ENCODE measurements around the gene DHH. TPM values are rescaled to one million over a fixed set of nuclear protein-coding genes. Genes with fewer than 3 reads are reported as not detected.

Gene DHH
- total RNA-seq, 2 experiments from 2014 or later = 0.06 to 0.17 TPM

DNA sequence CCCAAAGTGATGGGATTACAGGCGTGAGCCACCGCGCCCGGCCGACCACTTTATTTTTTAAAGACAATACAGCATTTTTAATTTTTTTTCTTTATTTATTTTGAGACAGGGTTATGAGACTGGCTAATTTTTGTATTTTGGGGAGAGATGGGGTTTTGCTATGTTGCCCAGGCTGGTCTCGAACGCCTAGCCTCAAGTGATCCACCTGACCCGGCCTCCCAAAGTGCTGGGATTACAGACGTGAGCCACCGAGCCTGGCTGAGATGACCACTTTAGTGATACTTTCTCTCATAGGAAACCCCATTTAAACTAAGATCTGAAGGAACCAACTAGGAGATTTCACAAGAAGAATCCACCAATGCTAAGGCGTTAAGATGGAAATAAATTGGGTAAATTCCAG is 23.6 kb downstream of the DHH start:
- Histone ChIP-seq H3K36me3 (ENCODE audit: insufficient read depth, low read length) (no peaks in the 10 kb centered on the region), H3K4me3 (ENCODE audit: low read depth, low read length, poor library complexity, severe bottlenecking) (no peak overlapping the region), H3K4me1 (ENCODE audit: insufficient read depth, low read length, poor library complexity, severe bottlenecking) (peaks cover 10% of the 10 kb centered on the region), H3K4me2 (ENCODE audit: low read length) (no peak overlapping the region), H3K9me3 (ENCODE audit: low read length) (no peaks in the 10 kb centered on the region), H3K79me2 (ENCODE audit: insufficient read depth, low read depth, low read length) (no peaks in the 10 kb centered on the region), H3K9me2 (ENCODE audit: insufficient read depth, low read length) (no peaks in the 10 kb centered on the region), H4K20me1 (ENCODE audit: insufficient read depth, low read length) (no peaks in the 10 kb centered on the region), H3K27ac (ENCODE audit: low read depth, low read length, poor library complexity, severe bottlenecking) (no peak overlapping the region), H2AFZ (ENCODE audit: low read length) (no peak overlapping the region)
- TF ChIP-seq EZH2phosphoT487 (IDR thresholded peaks at IDR 0.05; ENCODE audit: borderline replicate concordance, low read depth, low read length) = no peak
- TF ChIP-seq, protein P1, sequence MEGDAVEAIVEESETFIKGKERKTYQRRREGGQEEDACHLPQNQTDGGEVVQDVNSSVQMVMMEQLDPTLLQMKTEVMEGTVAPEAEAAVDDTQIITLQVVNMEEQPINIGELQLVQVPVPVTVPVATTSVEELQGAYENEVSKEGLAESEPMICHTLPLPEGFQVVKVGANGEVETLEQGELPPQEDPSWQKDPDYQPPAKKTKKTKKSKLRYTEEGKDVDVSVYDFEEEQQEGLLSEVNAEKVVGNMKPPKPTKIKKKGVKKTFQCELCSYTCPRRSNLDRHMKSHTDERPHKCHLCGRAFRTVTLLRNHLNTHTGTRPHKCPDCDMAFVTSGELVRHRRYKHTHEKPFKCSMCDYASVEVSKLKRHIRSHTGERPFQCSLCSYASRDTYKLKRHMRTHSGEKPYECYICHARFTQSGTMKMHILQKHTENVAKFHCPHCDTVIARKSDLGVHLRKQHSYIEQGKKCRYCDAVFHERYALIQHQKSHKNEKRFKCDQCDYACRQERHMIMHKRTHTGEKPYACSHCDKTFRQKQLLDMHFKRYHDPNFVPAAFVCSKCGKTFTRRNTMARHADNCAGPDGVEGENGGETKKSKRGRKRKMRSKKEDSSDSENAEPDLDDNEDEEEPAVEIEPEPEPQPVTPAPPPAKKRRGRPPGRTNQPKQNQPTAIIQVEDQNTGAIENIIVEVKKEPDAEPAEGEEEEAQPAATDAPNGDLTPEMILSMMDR (conservative IDR thresholded peaks at IDR 0.05; ENCODE audit: low read length) = no peak
- intact Hi-C loops (cut with micrococcal nuclease; ENCODE audit: unreplicated experiment) = no loop called here
- ChIA-PET CTCF (ENCODE audit: unreplicated experiment) (no interaction called here), POLR2A (interaction anchor here (0.7 to 1.4 kb wide), 4 partner anchors 11 to 119 kb away, joined by 3 to 6 read pairs (median 4); partner anchors contain the start of gene KMT2D)
- no peak for DNase-seq (ENCODE audit: low spot score)
- BruUV-seq (replicated peaks) = no TSS peak

DNA sequence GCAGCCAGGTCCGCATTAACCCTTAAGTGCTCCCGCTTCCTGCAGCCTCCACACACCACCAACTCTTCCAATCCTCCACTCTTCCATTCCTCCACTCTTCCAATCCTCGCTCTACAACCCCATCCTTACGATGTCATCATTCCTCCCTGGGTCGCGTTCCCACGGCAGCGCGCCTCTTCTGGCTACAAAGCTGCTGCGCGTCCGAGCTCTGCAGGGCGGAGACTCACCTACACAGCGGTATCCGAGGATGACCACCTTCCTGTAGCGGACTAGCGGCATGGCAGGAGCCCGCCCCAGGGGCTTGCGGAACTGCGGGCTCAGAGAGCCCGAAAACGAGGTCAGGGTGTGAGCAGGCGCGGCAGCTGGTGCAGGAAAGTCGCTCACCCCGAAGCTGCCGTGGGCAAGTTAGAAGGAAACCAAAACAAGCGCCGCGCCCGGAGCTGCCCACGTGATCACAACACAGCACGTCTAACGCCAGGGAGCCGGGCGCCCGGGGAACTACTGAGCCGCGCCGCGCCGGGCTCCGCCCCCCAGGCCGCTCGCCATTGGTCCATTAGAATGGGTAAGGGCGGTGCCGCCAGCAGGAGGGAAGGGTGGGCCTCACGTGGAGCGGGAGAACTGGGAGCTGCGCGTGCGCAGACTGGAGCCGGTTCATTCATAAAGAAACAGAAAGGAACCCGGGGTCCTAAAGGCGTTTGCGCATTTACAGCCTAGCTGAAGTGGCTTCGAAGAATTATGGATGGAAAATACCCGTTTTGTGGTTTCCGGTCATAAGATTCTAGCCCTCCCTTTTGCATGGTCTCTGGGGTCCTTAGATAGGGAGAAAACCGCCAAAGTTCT is 24.9 kb downstream of the DHH start, which contains the start of gene RHEBL1:
Gene RHEBL1 (minus strand): TSS at position 473 of the 840 bp plus-strand sequence. CDS start 194 bp downstream, at position 279.
- Histone ChIP-seq H3K79me2 (ENCODE audit: insufficient read depth, low read depth, low read length) (no peaks in the 10 kb centered on the region), H4K20me1 (ENCODE audit: insufficient read depth, low read length) (no peaks in the 10 kb centered on the region), H3K4me1 (ENCODE audit: insufficient read depth, low read length, poor library complexity, severe bottlenecking) (peaks cover 10% of the 10 kb centered on the region), H3K4me3 (ENCODE audit: low read depth, low read length, poor library complexity, severe bottlenecking) (peak within 1 kb of the TSS; percentile 83), H2AFZ (ENCODE audit: low read length) (peak within 1 kb of the TSS; percentile 93), H3K4me2 (ENCODE audit: low read length) (peak within 1 kb of the TSS; percentile 84), H3K9me2 (ENCODE audit: insufficient read depth, low read length) (no peaks in the 10 kb centered on the region), H3K9me3 (ENCODE audit: low read length) (no peaks in the 10 kb centered on the region), H3K36me3 (ENCODE audit: insufficient read depth, low read length) (no peaks in the 10 kb centered on the region), H3K27ac (ENCODE audit: low read depth, low read length, poor library complexity, severe bottlenecking) (peak within 1 kb of the TSS; percentile 28)
- ChIA-PET CTCF (ENCODE audit: unreplicated experiment) (interaction anchor here (0.6 to 1.0 kb wide), 2 partner anchors 22 to 61 kb away, joined by 4 to 5 read pairs; partner anchors contain the start of gene TUBA1B), POLR2A (interaction anchor here (0.6 to 1.4 kb wide), 9 partner anchors 12 to 121 kb away, joined by 3 to 10 read pairs (median 5); partner anchors contain the start of genes ARF3 and TUBA1A)
- no TSS peak for BruUV-seq (replicated peaks)
- intact Hi-C loops (cut with micrococcal nuclease; ENCODE audit: unreplicated experiment) = no loop called here
- TF ChIP-seq, protein P1 (conservative IDR thresholded peaks at IDR 0.05; ENCODE audit: low read length) = peak; percentile 64
- no peak for TF ChIP-seq EZH2phosphoT487 (IDR thresholded peaks at IDR 0.05; ENCODE audit: borderline replicate concordance, low read depth, low read length)
- DNase-seq (ENCODE audit: low spot score) = peak; percentile 98
